Measurements from ENCODE around the gene CSNK2B. TPM values are rescaled to one million over a fixed set of nuclear protein-coding genes. Genes with fewer than 3 reads are reported as not detected.

Gene CSNK2B
- total RNA-seq, 3 donors from 2014 or later (not counting 1 experiment from before 2014, with no cell fraction given) = 140 to 157 (median 141) TPM

GRCh38 chr6:31622684-31623091 is 43.2 kb upstream of the CSNK2B start:
- H3K27ac Mint-ChIP-seq = peak overlapping the region; percentile 92 to 95
- no peaks in the 10 kb centered on the region for H3K9me3 ChIP-seq (ENCODE audit: control insufficient read depth, insufficient read depth, low read length)
- TF ChIP-seq CTCF (IDR thresholded peaks at IDR 0.05) = no peak
- DNase-seq = no peak
- peaks cover 40% of the 10 kb centered on the region for H3K36me3 ChIP-seq (ENCODE audit: control insufficient read depth, insufficient read depth, low read length)
- H3K36me3 Mint-ChIP-seq = peaks cover 21% of the 10 kb centered on the region
- H3K27me3 ChIP-seq (ENCODE audit: control insufficient read depth, insufficient read depth, low read length) = no peaks in the 10 kb centered on the region
- no peak for ATAC-seq
- no peak overlapping the region for H3K4me3 ChIP-seq (ENCODE audit: low read length)
- no peaks in the 10 kb centered on the region for H3K27me3 Mint-ChIP-seq (ENCODE audit: low read depth in 2 of 2)
- H3K27ac ChIP-seq (ENCODE audit: low read length) = no peak overlapping the region
- WGBS (ENCODE audit: insufficient coverage) = 84% methylated on average over 10 of the region's 10 CpGs
- peaks cover 15% of the 10 kb centered on the region for H3K4me1 ChIP-seq (ENCODE audit: control insufficient read depth, insufficient read depth, low read length)
- no peaks in the 10 kb centered on the region for H3K9me3 Mint-ChIP-seq
- peaks cover 25 to 34% of the 10 kb centered on the region in 2 donors for H3K4me1 Mint-ChIP-seq
- H3K4me3 Mint-ChIP-seq = peak overlapping the region; percentile 92
- intact Hi-C loops (cut with micrococcal nuclease) = loop anchor here (5.0 kb wide), 1 partner anchor 115 kb away; the partner anchor contains the start of gene CLIC1

GRCh38 chr6:31624070-31624469 is 41.8 kb upstream of the CSNK2B start:
- Histone ChIP-seq H3K4me3 (ENCODE audit: low read length) (no peak overlapping the region), H3K9me3 (ENCODE audit: control insufficient read depth, insufficient read depth, low read length) (no peaks in the 10 kb centered on the region), H3K27ac (ENCODE audit: low read length) (no peak overlapping the region), H3K4me1 (ENCODE audit: control insufficient read depth, insufficient read depth, low read length) (peaks cover 15% of the 10 kb centered on the region), H3K36me3 (ENCODE audit: control insufficient read depth, insufficient read depth, low read length) (peaks cover 51% of the 10 kb centered on the region), H3K27me3 (ENCODE audit: control insufficient read depth, insufficient read depth, low read length) (no peaks in the 10 kb centered on the region)
- Mint-ChIP-seq H3K4me1 (peaks cover 26 to 34% of the 10 kb centered on the region in 2 donors), H3K27ac (no peak overlapping the region), H3K9me3 (no peaks in the 10 kb centered on the region), H3K36me3 (peaks cover 24% of the 10 kb centered on the region), H3K27me3 (ENCODE audit: low read depth in 2 of 2) (no peaks in the 10 kb centered on the region), H3K4me3 (no peak overlapping the region)
- intact Hi-C loops (cut with micrococcal nuclease) = loop anchor here (5.0 kb wide), 1 partner anchor 113 kb away; the partner anchor contains the start of gene CLIC1
- TF ChIP-seq CTCF (IDR thresholded peaks at IDR 0.05) = no peak
- no peak for DNase-seq
- WGBS (ENCODE audit: insufficient coverage) = 100% methylated on average over 5 of the region's 10 CpGs
- ATAC-seq = no peak

GRCh38 chr6:31626952-31627351 is 38.9 kb upstream of the CSNK2B start:
- Histone ChIP-seq H3K4me1 (ENCODE audit: control insufficient read depth, insufficient read depth, low read length) (peaks cover 2% of the 10 kb centered on the region), H3K27me3 (ENCODE audit: control insufficient read depth, insufficient read depth, low read length) (no peaks in the 10 kb centered on the region), H3K9me3 (ENCODE audit: control insufficient read depth, insufficient read depth, low read length) (no peaks in the 10 kb centered on the region), H3K27ac (ENCODE audit: low read length) (no peak overlapping the region), H3K36me3 (ENCODE audit: control insufficient read depth, insufficient read depth, low read length) (peaks cover 78% of the 10 kb centered on the region), H3K4me3 (ENCODE audit: low read length) (no peak overlapping the region)
- Mint-ChIP-seq H3K36me3 (peaks cover 24% of the 10 kb centered on the region), H3K27me3 (ENCODE audit: low read depth in 2 of 2) (no peaks in the 10 kb centered on the region), H3K4me3 (no peak overlapping the region), H3K4me1 (peaks cover 16 to 22% of the 10 kb centered on the region in 2 donors), H3K9me3 (no peaks in the 10 kb centered on the region), H3K27ac (peak overlapping the region in 1 of 2 donors; percentile 43)
- 97% methylated on average over 9 of the region's 10 CpGs for WGBS (ENCODE audit: insufficient coverage)
- no peak for TF ChIP-seq CTCF (IDR thresholded peaks at IDR 0.05)
- intact Hi-C loops (cut with micrococcal nuclease) = no loop called here
- ATAC-seq (no peak), DNase-seq (no peak)

- intact Hi-C loops (cut with micrococcal nuclease) = no loop called here
Measured at GRCh38 chr6:31627690-31628287, 38.1 kb upstream of the CSNK2B start.

More at GRCh38 chr6:31627690-31628287, 38.1 kb upstream of the CSNK2B start:
- H3K9me3 ChIP-seq (ENCODE audit: control insufficient read depth, insufficient read depth, low read length) = no peaks in the 10 kb centered on the region
- no peaks in the 10 kb centered on the region for H3K27me3 ChIP-seq (ENCODE audit: control insufficient read depth, insufficient read depth, low read length)
- H3K4me3 ChIP-seq (ENCODE audit: low read length) = no peak overlapping the region
- no peaks in the 10 kb centered on the region for H3K9me3 Mint-ChIP-seq
- H3K4me1 Mint-ChIP-seq = peaks cover 8 to 21% of the 10 kb centered on the region in 2 donors
- H3K27ac ChIP-seq (ENCODE audit: low read length) = no peak overlapping the region
- peaks cover 86% of the 10 kb centered on the region for H3K36me3 ChIP-seq (ENCODE audit: control insufficient read depth, insufficient read depth, low read length)
- H3K27me3 Mint-ChIP-seq (ENCODE audit: low read depth in 2 of 2) = no peaks in the 10 kb centered on the region
- H3K36me3 Mint-ChIP-seq = peaks cover 24% of the 10 kb centered on the region
- WGBS (ENCODE audit: insufficient coverage) = 98% methylated on average over 19 of the region's 19 CpGs
- no peaks in the 10 kb centered on the region for H3K4me1 ChIP-seq (ENCODE audit: control insufficient read depth, insufficient read depth, low read length)
- H3K4me3 Mint-ChIP-seq = no peak overlapping the region
- H3K27ac Mint-ChIP-seq = peak overlapping the region; percentile 39 to 43
- ATAC-seq = no peak
- no peak for DNase-seq
- no peak for TF ChIP-seq CTCF (IDR thresholded peaks at IDR 0.05)

Data from natural killer cell (primary cell).